ENCODE results near the gene PLSCR4. TPM values are rescaled to one million over a fixed set of nuclear protein-coding genes. Genes with fewer than 3 reads are reported as not detected.

PLSCR4 gene
- total and polyA plus RNA-seq, 4 donors: 19.5 to 56.4 (median 34.9) TPM

- Histone ChIP-seq H3K4me3 (ENCODE audit: low read depth in 1 of 3, low read length in 3 of 3) (no peak overlapping the region), H3K27me3 (ENCODE audit: control insufficient read depth in 4 of 4, insufficient read depth in 4 of 4, low read length in 3 of 4) (no peaks in the 10 kb centered on the region), H3K27ac (ENCODE audit: low read depth in 1 of 2, low read length in 2 of 2) (no peak overlapping the region), H3K9ac (ENCODE audit: low read depth in 1 of 2, low read length in 2 of 2) (no peak overlapping the region), H3K36me3 (ENCODE audit: control insufficient read depth in 4 of 4, insufficient read depth in 3 of 4, low read depth in 1 of 4, low read length in 3 of 4) (no peaks in the 10 kb centered on the region), H3K4me1 (ENCODE audit: control insufficient read depth in 4 of 4, insufficient read depth in 4 of 4, low read length in 3 of 4) (peaks cover 0 to 9% (median 3%) of the 10 kb centered on the region in 4 donors), H3K9me3 (ENCODE audit: control insufficient read depth in 4 of 4, low read length in 3 of 4) (no peaks in the 10 kb centered on the region)
- DNase-seq (ENCODE audit: low spot score): no peak
- 96% methylated on average over 6 of the region's 6 CpGs for WGBS
- TF ChIP-seq JUND (IDR thresholded peaks at IDR 0.05): no peak
- TF ChIP-seq YY1 (IDR thresholded peaks at IDR 0.05): no peak
- no peak for TF ChIP-seq CTCF (IDR thresholded peaks at IDR 0.05; ENCODE audit: low read depth, low read length, missing input control)
- TF ChIP-seq EGR1 (IDR thresholded peaks at IDR 0.05; ENCODE audit: low read depth in 2 of 2): no peak
- TF ChIP-seq ATF3 (IDR thresholded peaks at IDR 0.05): no peak
- no peak for TF ChIP-seq FOXA1 (IDR thresholded peaks at IDR 0.05)
- TF ChIP-seq HNF4A (conservative IDR thresholded peaks at IDR 0.05): no peak
- no peak for TF ChIP-seq RXRA (IDR thresholded peaks at IDR 0.05)
- no peak for TF ChIP-seq FOXA2 (IDR thresholded peaks at IDR 0.05)
- TF ChIP-seq ZBTB33 (IDR thresholded peaks at IDR 0.05): no peak
- TF ChIP-seq NR2F2 (IDR thresholded peaks at IDR 0.05): no peak
- no peak for TF ChIP-seq GABPA (IDR thresholded peaks at IDR 0.05 in 1 of 2, conservative IDR thresholded peaks at IDR 0.05 in 1 of 2)
Observed at GRCh38 chr3:146273721-146274407, 23.0 kb upstream of the PLSCR4 start.

GRCh38 chr3:146271180-146271579, 20.3 kb upstream of the PLSCR4 start:
- no peak overlapping the region for H3K9ac ChIP-seq (ENCODE audit: low read depth in 1 of 2, low read length in 2 of 2)
- no peaks in the 10 kb centered on the region for H3K36me3 ChIP-seq (ENCODE audit: control insufficient read depth in 4 of 4, insufficient read depth in 3 of 4, low read depth in 1 of 4, low read length in 3 of 4)
- DNase-seq (ENCODE audit: low spot score): no peak
- no peaks in the 10 kb centered on the region for H3K9me3 ChIP-seq (ENCODE audit: control insufficient read depth in 4 of 4, low read length in 3 of 4)
- no peaks in the 10 kb centered on the region for H3K27me3 ChIP-seq (ENCODE audit: control insufficient read depth in 4 of 4, insufficient read depth in 4 of 4, low read length in 3 of 4)
- H3K27ac ChIP-seq (ENCODE audit: low read depth in 1 of 2, low read length in 2 of 2): no peak overlapping the region
- no peak overlapping the region for H3K4me3 ChIP-seq (ENCODE audit: low read depth in 1 of 3, low read length in 3 of 3)
- TF ChIP-seq JUND (IDR thresholded peaks at IDR 0.05) (no peak), REST (IDR thresholded peaks at IDR 0.05) (no peak), MAX (IDR thresholded peaks at IDR 0.05) (no peak), GABPA (IDR thresholded peaks at IDR 0.05 in 1 of 2, conservative IDR thresholded peaks at IDR 0.05 in 1 of 2) (no peak), TAF1 (conservative IDR thresholded peaks at IDR 0.05) (no peak), RAD21 (IDR thresholded peaks at IDR 0.05) (no peak), ZBTB33 (IDR thresholded peaks at IDR 0.05) (no peak), SP1 (IDR thresholded peaks at IDR 0.05) (no peak), HNF4A (conservative IDR thresholded peaks at IDR 0.05) (no peak), ATF3 (IDR thresholded peaks at IDR 0.05) (no peak), FOXA2 (IDR thresholded peaks at IDR 0.05) (no peak), HNF4G (IDR thresholded peaks at IDR 0.05) (no peak), EGR1 (IDR thresholded peaks at IDR 0.05; ENCODE audit: low read depth in 2 of 2) (no peak), NR2F2 (IDR thresholded peaks at IDR 0.05) (no peak), RXRA (IDR thresholded peaks at IDR 0.05) (no peak), FOXA1 (IDR thresholded peaks at IDR 0.05) (no peak), CTCF (IDR thresholded peaks at IDR 0.05; ENCODE audit: low read depth, low read length, missing input control) (no peak), YY1 (IDR thresholded peaks at IDR 0.05) (no peak)
- H3K4me1 ChIP-seq (ENCODE audit: control insufficient read depth in 4 of 4, insufficient read depth in 4 of 4, low read length in 3 of 4): no peaks in the 10 kb centered on the region
